ENCODE data around the gene SPTBN1.
"Not testable (repeated sequence)": the region's sequence is repeated elsewhere in the genome, so short reads cannot be mapped to it uniquely, and the experiment has no call there.

Gene SPTBN1

DNA sequence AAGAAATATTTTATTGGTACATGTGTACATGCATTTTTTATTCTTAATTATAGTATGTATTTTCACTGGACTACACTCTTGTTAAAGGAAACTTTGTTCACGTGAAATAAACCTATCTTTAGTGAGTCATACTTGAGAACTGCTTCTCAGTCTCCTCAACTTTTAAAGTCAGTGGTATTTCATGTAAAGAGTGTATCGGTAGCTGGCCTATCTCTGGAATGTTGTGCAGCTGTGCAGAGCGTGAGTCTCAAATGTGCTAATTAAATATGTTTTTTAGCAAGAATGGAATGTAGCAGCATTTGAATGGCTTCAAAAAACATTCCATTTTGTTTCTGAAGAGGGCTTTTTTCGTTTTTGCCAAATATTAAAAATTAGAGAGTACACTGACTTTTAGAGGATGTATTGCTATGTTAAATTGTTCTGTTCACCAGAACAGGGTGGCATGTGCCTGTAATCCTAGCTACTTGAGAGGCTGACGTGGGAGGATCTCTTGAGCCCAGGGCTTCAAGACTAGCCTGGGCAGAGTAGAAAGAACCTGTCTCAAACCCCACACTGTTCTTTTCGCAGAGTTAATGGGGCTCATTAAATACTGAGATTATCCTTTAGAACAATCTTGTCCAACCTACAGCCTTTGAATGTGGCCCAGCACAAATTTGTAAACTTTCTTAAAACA is 14.3 kb downstream of the SPTBN1 start:
- DNase-seq (ENCODE audit: low read depth in 2 of 2): no peak

DNA sequence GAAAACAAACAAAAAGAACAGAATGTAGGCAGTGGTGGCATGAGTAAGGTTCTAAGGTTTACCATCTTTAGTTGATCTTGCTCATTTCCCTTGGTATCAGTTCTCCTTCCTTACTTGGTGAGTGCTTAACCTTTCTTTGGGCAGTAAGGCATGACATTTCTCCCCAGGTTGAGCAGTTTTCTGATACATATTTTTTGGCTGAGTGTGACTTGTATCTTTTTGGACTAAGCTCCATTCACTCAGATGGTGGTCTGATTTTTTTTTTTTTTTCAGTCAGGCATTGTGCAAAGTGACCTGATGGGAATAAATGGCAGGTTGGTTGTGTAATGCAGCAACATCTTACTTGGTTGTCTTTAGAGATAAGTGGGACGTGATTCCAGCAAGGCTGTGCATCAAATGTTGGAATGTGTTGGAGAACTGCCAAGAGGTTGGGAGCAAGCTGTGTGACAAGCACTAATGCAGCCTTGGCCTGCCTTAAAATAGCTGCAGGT is 15.1 kb downstream of the SPTBN1 start:
- DNase-seq (ENCODE audit: low read depth in 2 of 2): no peak

DNA sequence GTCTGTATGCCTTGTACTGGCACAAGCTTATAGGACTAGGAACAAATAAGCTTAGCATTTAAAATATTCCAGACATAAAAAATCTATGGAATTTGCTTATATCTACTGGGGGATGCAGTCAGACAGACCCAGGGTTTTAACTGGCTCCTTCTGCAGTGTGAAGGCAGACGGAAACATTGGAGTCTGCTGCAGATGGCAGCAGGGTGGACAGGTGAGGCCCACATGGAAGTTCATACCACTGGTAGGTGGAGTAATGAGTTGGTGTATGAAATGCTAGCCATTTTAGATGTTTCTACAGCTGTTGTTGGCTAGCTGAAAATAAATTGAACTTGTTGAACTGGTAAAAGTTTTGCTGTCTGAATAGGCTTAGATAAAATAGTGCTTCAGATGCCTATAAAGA is 17.7 kb downstream of the SPTBN1 start:
- no peak for DNase-seq (ENCODE audit: low read depth in 2 of 2)

DNA sequence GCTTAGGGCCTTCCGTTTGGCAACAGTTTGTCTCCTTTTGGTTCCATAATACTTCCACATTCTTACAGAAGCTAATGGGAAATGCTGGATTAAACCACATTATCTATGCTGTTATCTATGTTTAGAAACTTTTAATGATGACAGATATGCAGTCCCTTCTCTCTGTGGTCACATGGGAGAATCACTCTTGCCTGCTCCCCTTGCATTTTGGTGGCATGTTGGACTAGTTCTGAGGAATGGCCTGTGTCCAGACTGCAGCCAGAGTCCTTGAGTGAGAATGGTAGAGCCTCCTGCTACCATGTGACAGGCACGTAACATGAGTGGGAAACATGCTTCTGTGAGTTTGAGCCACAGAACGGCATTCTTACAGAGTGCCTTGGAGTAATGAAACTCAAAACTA is 19.2 kb downstream of the SPTBN1 start:
- DNase-seq (ENCODE audit: low read depth in 2 of 2): no peak

DNA sequence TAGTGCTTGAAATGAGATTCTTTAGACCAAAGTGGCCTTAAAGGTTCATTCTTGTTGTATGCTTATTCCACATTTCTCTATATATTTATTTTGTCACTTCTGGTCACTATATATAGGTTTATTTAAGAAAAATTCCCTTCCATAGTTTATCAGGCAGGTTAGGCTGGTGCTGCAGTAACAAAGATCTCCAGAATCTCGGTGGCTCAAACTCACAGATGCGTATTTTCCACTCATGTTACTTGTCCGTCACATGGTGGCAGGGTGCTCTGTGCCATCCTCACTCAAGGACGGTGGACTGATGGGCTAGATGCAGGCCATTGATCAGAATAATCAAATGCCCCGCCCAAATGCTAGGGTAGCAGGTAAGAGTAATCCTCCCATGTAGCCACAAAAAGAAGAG is 19.8 kb downstream of the SPTBN1 start:
- no peak for DNase-seq (ENCODE audit: low read depth in 2 of 2)

DNA sequence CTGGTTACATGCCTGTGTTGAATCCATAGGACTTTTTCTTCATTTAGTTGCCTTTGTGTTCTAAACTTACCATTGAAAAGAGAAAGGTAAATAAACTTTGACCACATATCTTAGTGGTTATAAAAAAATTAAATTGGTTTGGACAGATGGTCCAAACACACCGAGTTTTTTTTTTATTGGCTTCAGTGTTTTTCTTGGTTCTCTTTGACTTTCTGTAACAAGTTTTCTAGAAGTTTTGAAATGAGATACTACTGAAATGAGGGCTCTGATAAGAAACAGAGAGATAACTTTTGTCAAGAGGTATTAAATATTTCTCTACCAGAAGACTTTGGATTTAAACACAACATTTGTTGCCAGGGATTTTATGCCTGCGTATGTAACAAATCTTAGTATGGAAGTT is 20.7 kb downstream of the SPTBN1 start:
- no peak for DNase-seq (ENCODE audit: low read depth in 2 of 2)

DNA sequence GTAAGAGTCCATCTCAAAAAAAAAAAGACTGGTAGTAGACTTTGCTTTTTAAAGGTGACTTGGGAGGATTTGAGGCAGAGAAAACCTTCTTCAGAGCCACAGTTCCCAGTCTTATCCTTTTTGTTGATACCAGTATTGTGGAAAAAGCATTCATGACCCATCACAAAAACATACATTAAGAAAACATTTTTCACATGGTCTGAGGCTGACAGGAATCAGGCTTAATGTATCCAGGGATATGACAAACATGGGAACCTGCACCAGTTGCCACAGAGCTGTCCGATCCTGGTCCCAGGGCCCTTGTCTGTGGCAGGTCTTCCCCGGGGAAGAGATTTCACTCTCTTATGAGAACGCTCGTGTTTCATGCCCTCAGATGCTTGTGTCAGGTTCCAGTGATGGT is 21.8 kb downstream of the SPTBN1 start:
- DNase-seq (ENCODE audit: low read depth in 2 of 2): no peak

DNA sequence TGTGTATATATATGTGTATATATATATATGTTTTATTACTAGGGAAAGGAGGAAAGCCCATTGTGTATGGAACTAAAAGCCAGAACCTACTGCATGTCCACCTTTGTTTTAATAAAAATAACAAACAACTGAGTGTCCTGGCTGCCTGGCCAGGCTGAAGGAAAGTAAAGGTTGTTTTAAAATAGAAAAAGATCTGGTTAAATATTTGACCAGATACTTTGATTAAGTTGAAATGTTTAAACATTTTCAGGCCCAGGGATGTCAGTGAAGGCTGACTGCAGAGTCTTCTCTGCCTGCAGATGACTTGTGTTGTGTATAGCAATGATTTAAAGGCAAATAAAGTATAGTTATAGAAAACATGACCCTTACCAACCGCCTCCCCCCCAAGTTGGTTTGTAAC is 22.8 kb downstream of the SPTBN1 start:
- no peak for DNase-seq (ENCODE audit: low read depth in 2 of 2)

DNA sequence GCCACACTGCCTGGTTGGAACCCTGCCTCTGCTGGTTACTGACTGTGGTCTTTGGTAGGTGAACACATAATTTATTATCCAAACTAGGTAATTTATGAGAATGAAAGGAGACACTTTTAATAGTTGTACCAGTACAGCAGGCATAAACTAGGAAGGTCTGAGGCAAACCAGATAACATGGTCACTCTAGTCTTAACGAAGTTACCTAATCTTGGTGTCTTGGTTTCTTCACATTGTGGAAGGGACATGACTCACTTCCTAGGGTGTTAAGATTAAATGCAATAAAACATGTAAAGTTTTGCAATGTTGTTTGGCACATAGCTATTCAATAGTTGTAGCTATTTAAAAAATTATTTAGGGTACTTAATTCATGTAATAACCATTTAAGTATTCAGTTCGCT is 23.3 kb downstream of the SPTBN1 start:
- no peak for DNase-seq (ENCODE audit: low read depth in 2 of 2)

DNA sequence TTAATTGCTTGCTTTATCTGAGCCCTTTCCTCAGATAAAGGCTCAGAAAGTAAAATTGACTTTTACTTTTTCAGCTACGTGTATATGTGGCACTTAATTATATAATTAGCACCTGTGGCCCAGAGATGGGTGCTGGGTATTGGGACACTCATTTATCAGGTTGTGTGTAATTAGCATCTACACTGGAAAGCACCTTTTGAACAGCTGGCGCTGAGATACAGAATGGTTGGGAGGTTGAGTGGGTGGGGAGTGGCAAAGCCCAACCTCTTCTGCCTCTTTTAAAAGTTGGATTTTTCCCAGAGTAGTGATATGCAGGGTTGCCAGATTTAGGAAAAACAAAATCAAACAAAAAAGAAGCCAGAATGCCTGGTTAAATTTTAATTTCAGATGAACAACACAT is 23.9 kb downstream of the SPTBN1 start:
- DNase-seq (ENCODE audit: low read depth in 2 of 2): no peak

DNA sequence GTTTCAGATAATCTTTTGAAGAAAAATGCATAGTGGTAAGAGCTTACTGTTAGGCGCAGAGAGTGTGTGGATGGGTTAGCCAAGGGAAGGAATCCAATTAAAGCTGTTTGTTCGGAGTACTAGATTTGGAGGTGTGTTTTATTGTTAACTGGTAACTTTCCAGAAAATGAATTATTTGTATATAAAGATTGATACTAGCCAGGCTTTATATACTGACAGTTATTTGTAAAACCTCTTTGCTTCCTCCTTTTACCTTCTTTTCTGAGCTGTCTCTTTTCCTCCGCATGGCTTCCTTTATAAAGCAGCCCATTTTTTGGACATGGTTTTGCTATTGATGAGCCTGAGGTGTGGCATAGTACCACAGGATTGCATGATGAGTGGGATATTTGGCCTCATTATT is 25.6 kb downstream of the SPTBN1 start:
- no peak for DNase-seq (ENCODE audit: low read depth in 2 of 2)

DNA sequence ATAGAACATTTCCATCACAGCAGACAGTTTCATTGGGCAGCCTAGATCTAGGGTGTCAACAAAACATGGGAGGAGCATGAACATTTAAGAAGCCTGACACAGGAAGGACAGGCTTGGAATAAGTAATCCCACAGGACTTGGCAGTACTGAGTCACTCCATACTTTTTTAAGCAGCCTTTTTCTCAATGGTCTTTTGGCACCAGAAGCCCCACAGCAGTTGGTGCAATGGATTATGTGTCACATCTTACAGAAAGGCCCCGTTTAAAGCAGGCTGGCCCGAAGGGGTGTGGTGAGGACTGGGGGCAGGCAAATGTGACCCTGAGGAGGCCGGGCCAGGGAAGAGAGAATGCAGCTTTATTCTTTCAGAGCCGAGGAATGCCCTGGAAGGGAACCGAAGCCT is 26.6 kb downstream of the SPTBN1 start:
- DNase-seq (ENCODE audit: low read depth in 2 of 2): no peak

DNA sequence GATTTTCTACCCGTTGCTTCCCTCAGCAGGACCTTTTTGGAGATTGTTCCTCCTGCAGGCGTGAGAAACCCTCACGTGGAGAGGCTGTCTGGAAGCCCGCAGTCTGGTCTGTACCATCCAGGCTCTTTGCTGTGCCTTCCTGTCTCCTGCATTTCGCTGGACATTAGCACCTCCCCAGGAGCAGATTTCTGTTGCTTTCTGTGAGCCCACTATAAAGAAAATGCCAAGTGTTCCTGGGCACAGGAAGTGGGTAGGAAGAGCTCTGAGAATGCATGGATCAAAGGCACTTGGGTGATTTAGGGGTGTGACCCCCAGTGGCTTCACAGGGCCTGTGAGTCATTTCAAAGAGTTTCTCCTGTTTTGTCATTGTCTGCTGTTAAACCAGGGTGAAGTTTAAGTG is 27.3 kb downstream of the SPTBN1 start:
- no peak for DNase-seq (ENCODE audit: low read depth in 2 of 2)

DNA sequence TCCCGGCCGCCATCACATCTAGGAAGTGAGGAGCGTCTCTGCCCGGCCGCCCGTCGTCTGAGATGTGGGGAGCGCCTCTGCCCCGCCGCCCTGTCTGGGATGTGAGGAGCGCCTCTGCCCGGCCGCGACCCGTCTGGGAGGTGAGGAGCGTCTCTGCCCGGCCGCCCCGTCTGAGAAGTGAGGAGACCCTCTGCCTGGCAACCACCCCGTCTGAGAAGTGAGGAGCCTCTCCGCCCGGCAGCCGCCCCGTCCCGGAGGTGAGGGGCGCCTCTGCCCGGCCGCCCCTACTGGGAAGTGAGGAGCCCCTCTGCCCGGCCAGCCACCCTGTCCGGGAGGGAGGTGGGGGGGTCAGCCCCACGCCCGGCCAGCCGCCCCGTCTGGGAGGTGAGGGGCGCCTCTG is 29.6 kb downstream of the SPTBN1 start:
- not testable (repeated sequence) for DNase-seq (ENCODE audit: low read depth in 2 of 2)

DNA sequence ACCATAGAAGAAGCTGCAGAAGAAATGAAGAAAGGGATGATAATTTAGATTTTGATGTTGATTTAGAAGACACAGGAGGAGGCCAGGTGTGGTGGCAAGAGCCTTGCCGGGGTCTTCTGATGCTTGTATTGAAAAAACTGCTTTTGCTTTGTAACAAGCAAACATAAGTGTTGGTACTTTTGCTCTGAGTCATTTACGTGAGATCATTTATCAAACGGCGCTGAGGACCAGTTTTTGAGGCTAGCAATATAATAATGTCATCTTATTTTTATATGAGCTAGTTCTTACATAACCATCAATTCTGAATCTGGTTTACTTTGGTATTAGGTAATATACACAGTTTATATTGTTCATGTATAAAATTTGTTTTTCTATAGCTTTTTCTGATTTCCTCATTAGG is 30.6 kb downstream of the SPTBN1 start:
- DNase-seq (ENCODE audit: low read depth in 2 of 2): no peak

DNA sequence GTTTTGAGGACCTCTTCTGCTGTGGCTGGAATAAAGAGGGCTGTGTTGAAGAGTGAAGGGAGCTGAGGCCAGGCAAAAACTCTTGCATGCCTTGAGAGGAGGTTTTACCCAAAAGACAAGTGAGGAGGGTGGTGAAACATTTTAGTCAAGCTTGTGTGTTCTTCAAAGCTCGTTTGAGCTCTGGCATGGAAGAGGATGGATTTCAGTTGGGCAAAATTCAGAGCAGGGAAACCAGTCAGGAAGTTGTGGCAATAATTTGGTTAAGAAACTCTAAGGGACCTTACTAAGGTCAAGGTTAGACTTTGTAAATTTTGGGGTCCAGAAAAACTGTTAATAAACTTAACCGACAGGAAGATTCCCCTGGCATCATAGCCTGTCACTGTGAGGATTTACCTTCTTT is 34.7 kb downstream of the SPTBN1 start:
- no peak for DNase-seq (ENCODE audit: low read depth in 2 of 2)

DNA sequence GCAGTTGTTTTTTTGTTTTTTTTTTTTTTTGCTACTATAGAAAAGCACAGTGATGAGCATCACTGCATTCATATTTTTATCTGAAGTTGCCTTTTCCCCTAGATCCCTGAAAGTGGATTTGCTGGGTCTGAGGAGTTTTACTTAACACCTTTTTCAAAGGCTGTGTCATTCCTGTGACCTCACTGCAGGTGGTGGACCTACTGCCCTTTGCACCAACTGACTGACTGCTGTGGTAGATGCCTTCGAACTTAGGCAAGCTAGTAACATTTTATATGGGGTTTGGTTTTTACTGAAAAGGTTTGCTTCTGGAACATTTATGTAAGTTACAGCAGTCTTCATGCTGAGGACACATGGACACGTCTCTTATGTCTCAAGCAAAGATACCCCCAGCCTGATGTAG is 36.2 kb downstream of the SPTBN1 start:
- no peak for DNase-seq (ENCODE audit: low read depth in 2 of 2)

DNA sequence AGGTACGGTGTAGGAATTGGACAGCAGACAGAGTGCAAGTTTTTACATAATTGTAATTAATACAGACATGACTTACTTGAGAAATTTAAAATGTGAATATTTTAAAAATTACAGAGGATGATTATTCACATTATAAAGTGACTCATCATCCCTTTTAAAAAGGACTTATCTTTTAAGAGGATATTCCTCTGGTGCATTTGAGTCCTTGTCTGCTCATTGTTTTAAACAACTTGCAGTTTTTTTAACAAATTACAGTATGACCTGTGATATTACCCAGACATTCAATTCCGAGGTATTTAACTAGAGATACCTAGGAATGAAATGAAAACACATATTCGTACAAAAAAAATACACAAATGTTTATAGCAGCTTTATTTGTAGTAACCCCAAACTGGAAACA is 38.0 kb downstream of the SPTBN1 start:
- no peak for DNase-seq (ENCODE audit: low read depth in 2 of 2)

DNA sequence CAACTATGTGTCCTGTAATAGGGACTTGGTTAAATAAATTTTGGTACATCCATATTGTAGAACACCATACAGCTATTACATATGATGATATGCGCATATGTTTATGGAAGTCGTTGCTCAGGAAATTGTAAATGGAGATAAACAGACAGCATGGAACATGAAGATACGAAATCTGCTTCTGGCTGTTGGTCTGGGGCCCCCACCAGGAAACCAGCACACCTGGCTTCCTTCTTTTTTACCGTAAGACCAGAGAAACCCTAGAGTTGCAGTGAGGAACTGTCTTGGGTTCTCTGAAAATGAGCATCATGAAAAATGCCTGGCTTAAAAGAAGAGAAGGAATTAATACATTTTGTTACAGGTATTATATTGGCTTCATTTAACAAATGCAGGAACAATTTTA is 40.8 kb downstream of the SPTBN1 start:
- no peak for DNase-seq (ENCODE audit: low read depth in 2 of 2)

DNA sequence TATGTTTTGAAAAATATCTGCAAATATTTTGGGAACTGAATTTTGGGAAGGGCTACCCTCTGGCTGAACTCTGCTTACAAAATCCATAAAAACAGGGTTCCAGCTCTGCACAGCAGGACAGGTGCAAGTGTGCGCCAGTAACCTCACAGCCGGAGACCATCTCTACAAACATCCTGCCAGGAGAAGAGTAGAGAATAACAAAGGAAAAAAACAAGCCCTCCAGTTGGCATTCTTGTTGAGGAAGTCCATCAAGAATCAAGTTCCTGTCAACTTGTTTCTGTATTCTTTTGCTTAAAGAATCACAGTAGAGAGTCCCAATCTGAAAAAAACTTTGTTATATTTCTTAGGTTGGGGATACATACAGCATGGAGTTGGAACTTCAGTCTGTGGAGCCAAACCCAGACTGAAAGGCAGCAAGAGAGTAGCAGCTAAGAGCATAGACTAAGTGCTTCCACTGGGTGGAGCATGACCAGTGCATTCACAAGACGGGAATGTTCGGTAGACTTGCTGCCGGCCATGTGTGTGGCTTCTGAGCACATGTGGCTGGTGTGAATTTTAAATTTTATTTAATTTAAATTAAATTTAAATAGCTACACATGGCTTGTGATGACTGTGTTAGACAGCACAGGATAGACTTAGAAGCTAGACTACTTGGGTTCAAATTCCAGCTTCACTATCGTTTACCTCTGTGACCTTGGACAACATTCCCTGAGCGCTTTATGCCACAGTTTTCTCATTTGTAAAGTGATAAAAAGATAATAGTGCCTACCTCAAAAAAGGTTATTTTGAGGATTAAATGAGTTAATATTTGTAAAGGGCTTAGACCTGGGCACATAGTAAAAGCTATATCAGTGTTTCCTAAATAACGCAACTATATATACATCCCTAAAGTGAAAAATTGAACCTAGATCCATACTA is 41.9 kb downstream of the SPTBN1 start:
- DNase-seq (ENCODE audit: low read depth in 2 of 2): no peak

DNA sequence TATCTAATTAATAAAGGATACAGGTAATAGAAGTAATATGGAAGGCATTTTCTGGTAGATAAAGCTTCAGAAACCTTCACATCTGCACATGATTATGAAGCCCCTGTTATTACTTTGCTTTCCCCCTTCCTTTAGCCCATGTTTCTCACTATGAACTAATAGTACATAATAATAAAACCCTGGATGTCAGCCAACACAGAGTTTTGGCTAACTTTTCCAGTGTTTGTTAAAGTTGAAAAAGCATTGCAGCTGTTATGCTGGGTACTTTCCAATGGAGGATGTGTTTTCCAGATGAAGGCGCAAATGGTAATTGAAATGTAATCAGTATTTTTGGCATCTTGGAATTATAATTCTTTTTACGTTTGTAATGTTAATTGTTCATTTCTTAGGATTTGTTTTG is 43.5 kb downstream of the SPTBN1 start:
- no peak for DNase-seq (ENCODE audit: low read depth in 2 of 2)

DNA sequence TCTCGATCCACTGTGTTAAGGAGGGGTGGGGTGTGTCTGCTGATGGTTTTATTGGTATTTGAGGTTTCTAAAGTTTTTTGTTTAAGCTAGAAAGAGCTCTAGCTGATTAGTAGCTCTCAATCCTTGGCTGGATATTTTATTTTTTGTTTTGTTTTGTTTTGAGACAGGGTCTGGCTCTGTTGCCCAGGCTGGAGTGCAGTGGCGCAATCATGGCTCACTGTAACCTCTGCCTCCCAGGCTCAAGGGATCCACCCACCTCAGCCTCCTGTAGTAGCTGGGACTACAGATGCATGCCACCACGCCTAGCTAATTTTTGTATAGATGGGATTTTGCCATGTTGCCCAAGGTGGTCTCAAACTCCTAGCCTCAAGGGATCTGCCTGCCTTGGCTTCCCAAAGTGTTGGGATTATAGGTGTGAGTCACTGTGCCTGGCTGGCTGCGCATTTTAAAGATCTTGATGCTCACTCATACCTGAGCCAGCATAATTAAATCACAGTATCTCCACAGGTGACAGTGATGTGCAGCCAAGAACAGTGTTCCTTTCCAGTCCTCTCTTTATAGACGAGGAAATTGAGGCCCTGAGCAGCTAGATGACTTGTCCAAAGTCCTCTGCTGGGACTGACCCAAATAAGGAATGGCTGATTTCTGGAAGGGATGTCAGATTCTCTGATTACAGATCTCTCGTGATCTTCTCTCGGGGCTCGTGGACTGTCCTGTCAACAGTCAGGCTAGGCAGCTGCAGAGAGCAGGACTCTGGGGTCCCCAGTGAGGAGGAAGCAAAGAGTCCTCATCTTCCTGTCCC is 44.5 kb downstream of the SPTBN1 start:
- DNase-seq (ENCODE audit: low read depth in 2 of 2): no peak
